Measurements from ENCODE around the gene PRPF8.
"Not testable (repeated sequence)": the region's sequence is repeated elsewhere in the genome, so short reads cannot be mapped to it uniquely, and the experiment has no call there.

PRPF8 gene

GRCh38 chr17:1690544-1691221 is 6.0 kb upstream of the PRPF8 start:
- DNase-seq (ENCODE audit: low read depth): no peak

- DNase-seq (ENCODE audit: low read depth): not testable (repeated sequence)
These were observed 3.7 kb upstream of the PRPF8 start for GRCh38 chr17:1688405-1688804.

GRCh38 chr17:1686086-1686485 is 1.4 kb upstream of the PRPF8 start:
- no peak for DNase-seq (ENCODE audit: low read depth)

GRCh38 chr17:1683459-1683858 is 1.2 kb downstream of the PRPF8 start:
- DNase-seq (ENCODE audit: low read depth): no peak

GRCh38 chr17:1676401-1676800 is 8.3 kb downstream of the PRPF8 start:
- no peak for DNase-seq (ENCODE audit: low read depth)

GRCh38 chr17:1673041-1673785 is 11.5 kb downstream of the PRPF8 start:
- DNase-seq (ENCODE audit: low read depth): no peak

GRCh38 chr17:1663934-1664333 is 20.7 kb downstream of the PRPF8 start:
- DNase-seq (ENCODE audit: low read depth): not testable (repeated sequence)

- no peak for DNase-seq (ENCODE audit: low read depth)
These were observed 23.6 kb downstream of the PRPF8 start for GRCh38 chr17:1661045-1661444.

- DNase-seq (ENCODE audit: low read depth): no peak
These were observed 26.6 kb downstream of the PRPF8 start for GRCh38 chr17:1658100-1658499.

- no peak for DNase-seq (ENCODE audit: low read depth)
These were observed 30.9 kb downstream of the PRPF8 start for GRCh38 chr17:1653735-1654134.

GRCh38 chr17:1652794-1653193 is 31.9 kb downstream of the PRPF8 start:
- not testable (repeated sequence) for DNase-seq (ENCODE audit: low read depth)

GRCh38 chr17:1651559-1651844 is 33.2 kb downstream of the PRPF8 start:
- DNase-seq (ENCODE audit: low read depth): no peak

GRCh38 chr17:1650731-1651558 is 33.7 kb downstream of the PRPF8 start:
- DNase-seq (ENCODE audit: low read depth): no peak

GRCh38 chr17:1649844-1650501 is 34.7 kb downstream of the PRPF8 start, which contains the start of gene RILP:
Gene RILP, minus strand, starts transcription at chr17:1649866. Its CDS starts 62 bp downstream, at chr17:1649804.
- DNase-seq (ENCODE audit: low read depth): no peak

GRCh38 chr17:1648963-1649843 is 35.5 kb downstream of the PRPF8 start:
- DNase-seq (ENCODE audit: low read depth): peak; percentile 93

GRCh38 chr17:1648173-1648962 is 36.3 kb downstream of the PRPF8 start:
- DNase-seq (ENCODE audit: low read depth): no peak

GRCh38 chr17:1647802-1648171 is 36.9 kb downstream of the PRPF8 start:
- DNase-seq (ENCODE audit: low read depth): no peak

GRCh38 chr17:1646199-1646875 is 38.3 kb downstream of the PRPF8 start:
- DNase-seq (ENCODE audit: low read depth): no peak

GRCh38 chr17:1645207-1646171 is 39.2 kb downstream of the PRPF8 start, which contains the start of gene SCARF1:
Gene SCARF1, minus strand, starts transcription at chr17:1645732. Its CDS starts 35 bp downstream, at chr17:1645697.
- DNase-seq (ENCODE audit: low read depth): no peak

Measured in fibroblast of the conjunctiva (primary cell).